Measurements from ENCODE around the gene VIPR1.
"Not testable (repeated sequence)": the region's sequence is repeated elsewhere in the genome, so short reads cannot be mapped to it uniquely, and the experiment has no call there.

The VIPR1 gene

GRCh38 chr3:42535981-42536784, 33.7 kb downstream of the VIPR1 start:
- DNase-seq (ENCODE audit: low read depth) = peak; percentile 30

GRCh38 chr3:42537350-42537749, 34.9 kb downstream of the VIPR1 start:
- no peak for DNase-seq (ENCODE audit: low read depth)

GRCh38 chr3:42539871-42540714, 37.6 kb downstream of the VIPR1 start:
- peak; percentile 49 for DNase-seq (ENCODE audit: low read depth)

- DNase-seq (ENCODE audit: low read depth) = no peak
These were observed 38.6 kb downstream of the VIPR1 start for GRCh38 chr3:42541079-42541478.

GRCh38 chr3:42544492-42545283, 42.2 kb downstream of the VIPR1 start:
- no peak for DNase-seq (ENCODE audit: low read depth)

- no peak for DNase-seq (ENCODE audit: low read depth)
These were observed 42.9 kb downstream of the VIPR1 start for GRCh38 chr3:42545284-42545900.

- DNase-seq (ENCODE audit: low read depth) = no peak
These were observed 44.3 kb downstream of the VIPR1 start for GRCh38 chr3:42546691-42547213.

- peak; percentile 60 for DNase-seq (ENCODE audit: low read depth)
These were observed 45.0 kb downstream of the VIPR1 start for GRCh38 chr3:42547401-42547945.

GRCh38 chr3:42549131-42549530, 46.7 kb downstream of the VIPR1 start:
- DNase-seq (ENCODE audit: low read depth) = no peak

- DNase-seq (ENCODE audit: low read depth) = no peak
These were observed 47.8 kb downstream of the VIPR1 start for GRCh38 chr3:42550250-42550649.

- DNase-seq (ENCODE audit: low read depth) = no peak
These were observed 50.4 kb downstream of the VIPR1 start for GRCh38 chr3:42552830-42553229.

- peak; percentile 17 for DNase-seq (ENCODE audit: low read depth)
These were observed 53.7 kb downstream of the VIPR1 start for GRCh38 chr3:42556089-42556632.

GRCh38 chr3:42556817-42557216, 54.4 kb downstream of the VIPR1 start:
- not testable (repeated sequence) for DNase-seq (ENCODE audit: low read depth)

GRCh38 chr3:42557854-42558253, 55.4 kb downstream of the VIPR1 start:
- DNase-seq (ENCODE audit: low read depth) = no peak

GRCh38 chr3:42562047-42562907, 59.8 kb downstream of the VIPR1 start:
- no peak for DNase-seq (ENCODE audit: low read depth)

- no peak for DNase-seq (ENCODE audit: low read depth)
These were observed 67.2 kb downstream of the VIPR1 start for GRCh38 chr3:42569593-42570142.

GRCh38 chr3:42572278-42572677, 69.8 kb downstream of the VIPR1 start:
- no peak for DNase-seq (ENCODE audit: low read depth)

GRCh38 chr3:42575137-42575741, 72.8 kb downstream of the VIPR1 start:
- DNase-seq (ENCODE audit: low read depth) = no peak

- DNase-seq (ENCODE audit: low read depth) = no peak
These were observed 75.6 kb downstream of the VIPR1 start for GRCh38 chr3:42578054-42578453.
